ENCODE measurements around the gene SACM1L.
"Not testable (repeated sequence)": the region's sequence is repeated elsewhere in the genome, so short reads cannot be mapped to it uniquely, and the experiment has no call there.

The SACM1L gene

GRCh38 chr3:45666757-45667431, 22.3 kb upstream of the SACM1L start:
- DNase-seq (ENCODE audit: low read depth in 2 of 3, low spot score in 2 of 3), result no peak

GRCh38 chr3:45667569-45667934, 21.6 kb upstream of the SACM1L start:
- no peak for DNase-seq (ENCODE audit: low read depth in 2 of 3, low spot score in 2 of 3)

DNA sequence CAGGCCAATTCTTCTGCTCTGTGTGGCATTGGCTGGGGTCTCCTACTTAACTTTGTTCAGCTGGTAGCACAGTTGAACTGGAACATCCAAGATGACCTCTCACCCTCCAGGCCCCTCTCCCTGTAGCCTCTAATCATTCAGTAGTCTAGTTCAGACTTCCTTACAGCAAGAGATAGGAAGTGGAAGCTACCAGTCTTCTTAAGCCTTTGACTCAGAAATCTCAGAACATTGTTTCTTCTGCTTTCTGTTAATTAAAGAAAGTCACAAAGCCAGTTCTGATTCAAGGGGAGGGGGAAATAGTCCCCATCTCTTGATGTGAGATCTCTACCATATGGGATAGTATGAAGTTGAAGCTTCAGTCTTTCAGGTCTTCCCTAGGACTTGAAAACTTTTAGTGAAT, 18.8 kb upstream of the SACM1L start:
- no peak for DNase-seq (ENCODE audit: low read depth in 2 of 3, low spot score in 2 of 3)

- DNase-seq (ENCODE audit: low read depth in 2 of 3, low spot score in 2 of 3), result no peak
These were observed 18.2 kb upstream of the SACM1L start for GRCh38 chr3:45670991-45671390.

GRCh38 chr3:45673273-45673672, 15.9 kb upstream of the SACM1L start:
- DNase-seq (ENCODE audit: low read depth in 2 of 3, low spot score in 2 of 3), result no peak

DNA sequence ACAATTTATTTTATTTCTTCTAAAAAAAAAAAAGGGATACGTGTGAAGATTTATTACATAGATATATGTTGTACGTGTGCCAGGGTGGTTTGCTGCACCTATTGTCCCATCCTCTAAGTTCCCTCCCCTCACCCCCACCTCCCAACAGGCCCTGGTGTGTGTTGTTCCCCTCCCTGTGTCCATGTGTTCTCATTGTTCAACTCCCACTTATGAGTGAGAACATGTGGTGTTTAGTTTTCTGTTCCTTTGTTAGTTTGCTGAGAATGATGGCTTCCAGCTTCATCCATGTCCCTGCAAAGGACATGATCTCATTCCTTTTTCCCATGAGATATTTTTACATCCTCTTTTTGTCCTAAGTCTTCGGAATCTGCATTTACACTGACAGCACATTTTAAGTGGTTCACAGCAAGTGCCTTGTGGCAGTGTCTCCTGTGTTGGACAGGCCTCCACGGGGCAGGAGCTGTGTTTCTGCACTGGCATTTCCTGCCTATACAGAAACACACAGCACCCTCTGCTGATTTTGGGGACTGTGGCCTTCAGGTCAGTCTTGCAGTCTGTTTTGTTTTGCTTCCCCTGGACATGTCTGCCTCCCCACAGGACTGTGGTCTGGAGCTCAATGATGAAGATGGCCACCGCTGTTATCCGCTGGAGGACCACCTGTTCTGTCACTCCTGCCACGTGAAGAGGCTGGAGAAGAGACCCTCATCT, 12.7 kb upstream of the SACM1L start:
- DNase-seq (ENCODE audit: low read depth in 2 of 3, low spot score in 2 of 3), result no peak

DNA sequence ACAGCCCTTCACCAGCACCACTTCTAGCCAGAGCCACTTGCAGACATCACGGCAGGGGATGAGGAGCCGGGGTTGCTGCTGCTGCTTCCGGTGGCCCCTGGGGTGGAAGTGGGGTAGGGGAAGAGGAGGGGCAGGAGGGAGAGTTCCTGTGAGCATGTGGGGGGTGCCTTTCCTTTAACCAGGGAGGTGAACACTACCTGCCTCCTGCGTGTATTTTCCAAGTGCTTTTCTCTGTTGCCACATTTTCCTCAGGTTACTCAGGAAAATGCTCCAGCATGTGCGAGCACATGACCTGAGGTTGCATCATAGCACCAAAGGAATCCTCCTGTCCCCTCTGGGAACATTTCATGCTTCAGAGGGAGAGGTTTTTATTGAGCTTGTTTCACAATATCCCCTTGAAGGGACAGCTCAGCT, 12.2 kb upstream of the SACM1L start:
- no peak for DNase-seq (ENCODE audit: low read depth in 2 of 3, low spot score in 2 of 3)

GRCh38 chr3:45677841-45678240, 11.4 kb upstream of the SACM1L start:
- no peak for DNase-seq (ENCODE audit: low read depth in 2 of 3, low spot score in 2 of 3)

DNA sequence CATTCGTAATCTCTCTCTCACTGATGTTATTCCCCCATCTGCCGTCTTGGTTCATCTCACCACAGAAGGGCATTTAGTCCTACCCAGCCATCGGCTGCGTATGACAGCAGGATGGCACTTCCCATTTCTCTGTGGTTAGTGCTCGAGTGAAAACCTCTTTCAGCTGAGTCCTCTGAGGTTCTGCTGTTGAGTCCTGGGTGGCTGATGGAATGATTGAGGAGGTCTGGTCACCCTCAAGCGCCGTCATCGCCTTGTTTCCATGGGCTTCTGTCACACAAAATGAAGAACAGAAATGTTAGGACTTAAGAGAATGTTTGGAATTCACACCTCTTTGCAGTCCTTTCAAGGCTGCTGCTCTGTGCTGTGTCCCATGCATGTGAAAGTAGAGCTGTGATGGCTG, 9.4 kb upstream of the SACM1L start:
- no peak for DNase-seq (ENCODE audit: low read depth in 2 of 3, low spot score in 2 of 3)

DNA sequence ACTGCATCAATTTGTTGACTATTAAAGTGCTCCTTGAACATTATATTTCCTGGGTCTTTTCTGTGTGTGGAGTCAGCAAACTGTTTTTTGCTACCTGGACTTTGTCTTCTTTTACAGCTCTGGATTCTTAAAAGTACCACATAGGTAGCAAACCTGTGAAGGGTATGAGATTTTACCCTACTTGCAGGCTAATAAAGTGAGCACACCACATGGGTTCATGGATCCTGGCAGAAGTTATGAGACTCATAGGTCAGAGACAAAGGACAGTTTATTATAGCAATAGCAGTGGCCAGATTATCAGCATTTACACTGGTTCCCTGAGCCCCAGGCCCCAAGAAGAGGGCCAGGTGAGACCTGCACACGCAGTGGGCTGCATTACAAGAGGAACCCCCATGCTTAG, 8.0 kb upstream of the SACM1L start:
- DNase-seq (ENCODE audit: low read depth in 2 of 3, low spot score in 2 of 3), result no peak

GRCh38 chr3:45681846-45682245, 7.3 kb upstream of the SACM1L start:
- DNase-seq (ENCODE audit: low read depth in 2 of 3, low spot score in 2 of 3), result no peak

DNA sequence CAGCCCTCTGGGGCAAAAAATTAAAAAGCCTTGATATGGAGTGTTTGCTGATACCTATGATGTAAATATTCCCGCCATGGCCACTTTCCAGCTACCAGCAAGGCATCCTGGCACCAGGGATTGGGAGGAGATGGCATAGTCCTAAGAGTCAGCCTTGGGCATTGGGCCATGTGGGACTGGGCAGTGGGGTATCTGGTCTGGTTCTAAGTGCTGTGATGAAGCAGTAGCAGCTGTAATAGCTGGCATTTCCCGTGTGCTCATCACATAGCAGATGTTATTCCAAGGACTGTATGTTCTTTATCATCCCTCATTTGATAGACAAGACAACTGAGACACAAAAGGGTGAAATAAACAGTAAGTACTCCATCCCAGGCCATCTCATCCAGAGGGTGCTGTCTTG, 6.9 kb upstream of the SACM1L start:
- DNase-seq (ENCODE audit: low read depth in 2 of 3, low spot score in 2 of 3), result no peak

- DNase-seq (ENCODE audit: low read depth in 2 of 3, low spot score in 2 of 3), result no peak
These were observed 6.4 kb upstream of the SACM1L start for GRCh38 chr3:45682786-45683185.

GRCh38 chr3:45683417-45684326, 5.5 kb upstream of the SACM1L start:
- DNase-seq (ENCODE audit: low read depth in 2 of 3, low spot score in 2 of 3), result no peak

GRCh38 chr3:45684327-45684892, 4.8 kb upstream of the SACM1L start:
- no peak for DNase-seq (ENCODE audit: low read depth in 2 of 3, low spot score in 2 of 3)

DNA sequence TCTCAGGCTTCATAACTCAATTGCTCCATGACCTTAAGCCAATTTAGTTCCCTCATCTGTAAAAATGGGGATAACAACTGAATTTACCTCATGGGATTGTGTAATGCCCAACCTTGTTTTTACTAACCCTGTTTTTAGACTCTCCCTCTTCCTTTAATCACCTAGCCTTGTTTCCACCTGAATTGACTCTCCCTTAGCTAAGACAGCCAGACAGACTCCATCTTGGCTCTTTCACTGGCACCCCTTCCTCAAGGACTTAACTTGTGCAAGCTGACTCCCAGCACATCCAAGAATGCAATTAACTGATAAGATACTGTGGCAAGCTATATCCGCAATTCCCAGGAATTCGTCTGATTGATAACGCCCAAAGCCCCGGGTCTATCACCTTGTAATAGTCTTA, 3.5 kb upstream of the SACM1L start:
- not testable (repeated sequence) for DNase-seq (ENCODE audit: low read depth in 2 of 3, low spot score in 2 of 3)

- DNase-seq (ENCODE audit: low read depth in 2 of 3, low spot score in 2 of 3), result no peak
These were observed 2.3 kb upstream of the SACM1L start for GRCh38 chr3:45686850-45687249.

DNA sequence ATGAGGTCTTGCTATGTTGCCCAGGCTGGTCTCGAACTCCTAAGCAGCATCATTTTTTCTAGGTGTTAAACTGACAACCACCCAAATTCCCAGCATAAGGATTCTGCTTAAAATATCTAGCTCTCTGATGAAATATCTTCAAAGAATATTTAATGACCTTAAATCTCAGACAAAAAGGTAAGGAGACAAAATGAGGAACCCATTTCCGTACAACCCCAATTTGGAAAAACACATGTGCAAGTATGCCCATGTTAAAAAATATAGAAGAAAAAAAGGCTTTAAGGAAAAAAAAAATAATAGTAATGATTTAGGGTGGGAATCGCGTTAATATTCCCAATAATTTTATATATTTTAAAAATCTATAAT, 1.4 kb upstream of the SACM1L start:
- DNase-seq (ENCODE audit: low read depth in 2 of 3, low spot score in 2 of 3), result no peak

DNA sequence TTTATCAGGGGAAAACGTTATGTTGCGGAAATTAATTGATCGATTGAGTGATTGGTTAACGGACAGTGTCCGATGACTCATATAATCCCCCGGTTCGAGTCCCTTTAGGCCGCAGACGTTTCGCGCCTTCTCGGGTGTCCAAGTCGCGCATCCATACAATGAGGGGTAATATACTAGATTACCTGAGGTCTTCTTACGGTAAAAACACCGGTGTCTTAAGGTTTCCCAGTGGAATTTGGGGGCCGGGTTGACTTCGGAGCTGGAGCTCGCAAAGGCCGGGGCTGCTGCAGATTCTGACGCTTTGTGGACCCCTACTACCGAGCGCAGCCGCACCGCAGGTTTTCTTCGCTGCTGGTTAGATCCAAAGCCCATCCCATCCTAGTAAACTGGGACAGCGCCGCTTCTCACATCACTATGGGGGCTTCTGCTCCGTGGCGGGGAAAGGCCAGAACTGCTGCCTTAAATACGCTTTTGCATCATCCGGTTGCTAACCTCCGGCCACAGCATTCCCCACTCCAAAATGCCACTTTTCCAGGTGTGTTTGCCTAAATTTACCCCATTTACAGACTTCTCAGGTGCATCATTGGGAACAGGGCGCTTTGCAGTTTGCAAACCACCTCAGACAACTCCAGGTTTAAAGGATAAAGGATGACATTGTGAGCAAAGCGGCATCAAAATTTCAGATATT, 858 bp upstream of the SACM1L start:
- no peak for DNase-seq (ENCODE audit: low read depth in 2 of 3, low spot score in 2 of 3)

GRCh38 chr3:45689787-45690145, 570 bp downstream of the SACM1L start:
- DNase-seq (ENCODE audit: low read depth in 2 of 3, low spot score in 2 of 3), result no peak

DNA sequence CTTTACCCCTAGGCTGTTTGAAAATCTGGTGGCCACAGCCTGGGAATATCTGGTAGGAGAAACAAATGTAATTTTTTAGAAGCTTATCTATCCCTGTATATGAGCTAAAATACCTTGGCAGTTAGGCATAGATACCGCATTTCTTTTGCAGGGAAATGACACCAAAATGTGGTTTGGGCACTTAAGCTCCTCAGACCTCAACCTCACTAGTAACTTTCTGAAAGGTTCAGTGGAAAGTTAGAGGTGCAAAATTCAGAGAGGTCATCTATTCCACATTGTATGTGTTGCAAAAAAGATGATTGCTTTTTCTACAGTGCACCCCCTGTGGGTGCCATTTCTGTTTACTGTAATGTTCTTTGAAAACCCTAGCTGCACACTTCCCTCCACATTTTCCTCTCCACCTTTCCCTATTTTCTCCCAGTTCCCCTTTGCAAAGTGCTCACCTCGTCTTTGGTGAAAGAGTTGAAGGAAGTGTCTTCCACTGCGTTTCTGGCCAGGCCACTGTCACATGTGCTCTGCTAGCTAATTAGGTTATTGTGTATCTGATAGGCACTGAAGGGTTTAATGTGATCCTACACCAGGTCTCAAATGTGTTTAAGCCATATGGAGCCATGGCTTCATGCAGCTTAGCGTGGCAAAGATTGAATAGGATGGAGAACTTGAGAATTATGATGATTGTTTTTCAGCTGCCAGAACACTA, 1.3 kb downstream of the SACM1L start:
- no peak for DNase-seq (ENCODE audit: low read depth in 2 of 3, low spot score in 2 of 3)

Data from activated CD8-positive, alpha-beta memory T cell treated with anti-CD3 and anti-CD28 coated beads for 48 hours (primary cell).